Activated T-cell treated with anti-CD3 and anti-CD28 coated beads, Interleukin-2, amount 50 U/mL, for 4 hours (primary cell): ENCODE results near the gene SENP1. TPM values are rescaled to one million over a fixed set of nuclear protein-coding genes. Genes with fewer than 3 reads are reported as not detected.
"Not testable (repeated sequence)": the region's sequence is repeated elsewhere in the genome, so short reads cannot be mapped to it uniquely, and the experiment has no call there.

Experiments used
- ATAC-seq, 2 donors: fragments of 200-7000 bp; cut with Tn5 transposase; one replicate each; pipeline ENCODE4 v1.10.0; 2021
- DNase-seq: peaks from one replicate; pipeline ENCODE4 v3.0.0-alpha.2; 2020
- H3K27me3 Mint-ChIP-seq: one replicate; pipeline ENCODE4 v1.8.0; 2021; ENCODE audit warnings: low read depth, mixed read lengths
- H3K36me3 Mint-ChIP-seq: one replicate; pipeline ENCODE4 v1.8.0; 2022; ENCODE audit warnings: mixed read lengths; ENCODE audit not compliant: insufficient read depth
- H3K4me1 Mint-ChIP-seq: one replicate; pipeline ENCODE4 v1.8.0; 2021; ENCODE audit warnings: low read depth, mixed read lengths
- H3K4me3 Mint-ChIP-seq: one replicate; pipeline ENCODE4 v1.8.0; 2021; ENCODE audit warnings: mild to moderate bottlenecking, moderate library complexity, mixed read lengths
- H3K9me3 Mint-ChIP-seq: one replicate; pipeline ENCODE4 v1.8.0; 2021; ENCODE audit warnings: mixed read lengths
- total RNA-seq, 3 donors: library from RNA; stranded (reverse); gene quantifications; one replicate each; pipeline ENCODE4 v1.2.1, GENCODE V29; 2021

Gene SENP1
- 10 to 100 TPM; 44.3 to 54.0 (median 46.5) TPM for total RNA-seq

DNA sequence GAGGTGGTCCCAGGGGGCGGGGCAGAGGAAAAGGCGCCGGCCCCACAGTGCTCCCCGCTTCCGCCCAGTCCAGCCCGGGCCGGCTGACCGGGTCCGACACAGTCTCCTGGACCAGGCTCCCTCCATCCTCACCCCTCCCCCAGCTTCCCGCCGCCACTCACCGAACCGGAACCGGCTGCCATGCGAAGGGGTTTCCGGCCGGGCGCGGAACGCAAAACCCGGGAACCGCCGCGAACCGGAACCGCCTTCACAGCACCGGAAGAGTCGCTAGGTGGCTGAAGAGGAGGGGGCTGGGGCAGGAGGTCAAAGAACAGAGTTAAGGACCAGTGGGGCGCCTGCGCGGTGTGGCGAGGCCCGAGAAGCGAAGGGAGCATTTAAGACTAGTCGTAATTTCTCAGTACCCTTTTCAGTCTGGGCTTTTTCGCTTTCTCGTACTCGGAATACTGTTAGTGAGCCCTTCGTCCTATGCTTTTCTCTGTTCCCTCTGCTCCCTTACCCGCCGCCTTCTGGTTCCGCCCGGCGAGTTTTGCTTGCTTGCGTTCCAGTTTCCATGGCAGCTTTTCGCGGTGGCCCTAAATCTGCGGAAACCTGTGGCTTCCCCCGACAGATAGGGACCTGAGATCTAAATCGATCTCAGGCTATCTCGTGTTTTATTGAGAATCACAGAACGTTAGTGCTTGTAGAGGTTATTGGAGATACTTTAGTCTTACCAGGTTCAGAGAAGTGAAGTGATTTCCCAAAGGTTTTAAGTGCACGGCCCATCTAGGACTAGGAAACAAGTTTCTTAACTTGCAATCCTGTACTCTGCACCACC, at the start of gene SENP1:
Gene SENP1, minus strand, starts transcription at position 213 of the 814 bp plus-strand sequence. CDS start 4,607 bp downstream, outside the sequence.
- H3K27me3 Mint-ChIP-seq: no peaks in the 10 kb centered on the region
- no peaks in the 10 kb centered on the region for H3K36me3 Mint-ChIP-seq
- peak within 1 kb of the TSS; percentile 87 for H3K4me3 Mint-ChIP-seq
- H3K4me1 Mint-ChIP-seq: peaks cover 48% of the 10 kb centered on the region
- ATAC-seq (peak; percentile 88), DNase-seq (peak; percentile 84)
- H3K9me3 Mint-ChIP-seq: no peaks in the 10 kb centered on the region

GRCh38 chr12:48151103-48151771, 45.4 kb upstream of the SENP1 start:
- Mint-ChIP-seq H3K4me3 (no peak overlapping the region), H3K36me3 (peaks cover 31% of the 10 kb centered on the region), H3K4me1 (peaks cover 16% of the 10 kb centered on the region), H3K27me3 (no peaks in the 10 kb centered on the region), H3K9me3 (no peaks in the 10 kb centered on the region)
- ATAC-seq (no peak), DNase-seq (no peak)

- Mint-ChIP-seq H3K36me3 (peaks cover 42% of the 10 kb centered on the region), H3K4me3 (no peak overlapping the region), H3K9me3 (no peaks in the 10 kb centered on the region), H3K27me3 (no peaks in the 10 kb centered on the region), H3K4me1 (peaks cover 2% of the 10 kb centered on the region)
- DNase-seq (no peak), ATAC-seq (no peak)
Measured at GRCh38 chr12:48145981-48146380, 40.1 kb upstream of the SENP1 start.

DNA sequence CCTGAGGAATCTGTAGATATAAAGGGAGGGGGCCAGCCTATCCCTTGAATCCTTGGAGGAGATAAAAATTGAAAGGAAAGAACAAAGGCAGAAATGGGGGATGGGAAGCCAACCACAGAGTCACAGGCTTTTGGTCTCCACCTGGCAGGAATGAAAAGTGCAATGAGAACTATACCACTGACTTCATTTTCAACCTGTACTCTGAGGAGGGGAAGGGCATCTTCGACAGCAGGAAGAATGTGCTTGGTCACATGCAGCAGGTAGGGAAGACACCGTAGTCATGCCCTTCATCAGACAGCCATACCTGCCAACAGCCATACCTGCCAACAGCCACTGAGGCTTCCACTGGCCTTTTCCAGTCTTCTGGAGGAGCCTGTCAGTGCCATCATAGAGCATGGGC, 38.0 kb upstream of the SENP1 start:
- ATAC-seq: no peak
- H3K4me1 Mint-ChIP-seq: no peaks in the 10 kb centered on the region

GRCh38 chr12:48142818-48143674, 37.2 kb upstream of the SENP1 start:
- H3K36me3 Mint-ChIP-seq: peaks cover 37% of the 10 kb centered on the region
- ATAC-seq: no peak
- H3K9me3 Mint-ChIP-seq: no peaks in the 10 kb centered on the region
- no peak overlapping the region for H3K4me3 Mint-ChIP-seq
- no peak for DNase-seq
- no peaks in the 10 kb centered on the region for H3K4me1 Mint-ChIP-seq
- no peaks in the 10 kb centered on the region for H3K27me3 Mint-ChIP-seq

More for the DNA sequence above, 38.0 kb upstream of the SENP1 start:
- no peak for DNase-seq
- peaks cover 37% of the 10 kb centered on the region for H3K36me3 Mint-ChIP-seq
- H3K27me3 Mint-ChIP-seq: no peaks in the 10 kb centered on the region
- no peaks in the 10 kb centered on the region for H3K9me3 Mint-ChIP-seq
- H3K4me3 Mint-ChIP-seq: no peak overlapping the region

DNA sequence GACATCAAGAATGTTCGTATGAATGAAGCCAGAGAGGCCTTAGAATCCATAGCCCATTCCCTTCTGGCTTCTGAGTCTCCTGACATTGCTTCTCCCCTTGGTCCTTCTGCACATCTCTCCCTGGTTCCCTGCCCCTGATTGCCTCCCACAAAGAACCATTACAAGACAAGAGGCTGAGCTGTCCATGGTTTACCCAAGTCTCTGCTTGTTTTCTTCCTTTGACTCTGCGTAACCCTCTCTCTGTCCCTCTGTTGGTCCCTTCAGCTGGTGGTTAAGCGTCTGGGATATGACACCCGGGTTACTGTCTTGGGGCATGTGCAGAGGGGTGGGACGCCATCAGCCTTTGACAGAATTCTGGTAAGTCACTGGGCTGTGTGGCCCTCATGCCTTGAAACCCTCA, 29.1 kb upstream of the SENP1 start:
- ATAC-seq (no peak), DNase-seq (no peak)
- H3K9me3 Mint-ChIP-seq: no peaks in the 10 kb centered on the region
- H3K36me3 Mint-ChIP-seq: peaks cover 36% of the 10 kb centered on the region
- H3K4me3 Mint-ChIP-seq: no peak overlapping the region
- no peaks in the 10 kb centered on the region for H3K27me3 Mint-ChIP-seq
- H3K4me1 Mint-ChIP-seq: no peaks in the 10 kb centered on the region

DNA sequence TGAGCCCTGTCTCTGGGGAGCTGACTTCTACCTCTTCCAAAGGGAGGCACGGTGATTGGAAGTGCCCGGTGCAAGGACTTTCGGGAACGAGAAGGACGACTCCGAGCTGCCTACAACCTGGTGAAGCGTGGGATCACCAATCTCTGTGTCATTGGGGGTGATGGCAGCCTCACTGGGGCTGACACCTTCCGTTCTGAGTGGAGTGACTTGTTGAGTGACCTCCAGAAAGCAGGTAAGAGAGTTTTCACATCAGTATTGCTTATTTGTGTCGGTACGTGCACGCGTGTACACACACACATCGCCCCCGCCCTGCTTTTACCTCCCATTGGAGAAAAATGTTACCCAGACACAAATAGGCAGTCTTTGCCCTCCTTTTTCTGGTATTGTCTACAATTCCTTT, 26.9 kb upstream of the SENP1 start:
- ATAC-seq: no peak
- H3K36me3 Mint-ChIP-seq: peaks cover 32% of the 10 kb centered on the region

GRCh38 chr12:48131517-48131916, 25.6 kb upstream of the SENP1 start:
- Mint-ChIP-seq H3K4me1 (no peaks in the 10 kb centered on the region), H3K27me3 (no peaks in the 10 kb centered on the region), H3K4me3 (no peak overlapping the region), H3K9me3 (no peaks in the 10 kb centered on the region), H3K36me3 (peaks cover 37% of the 10 kb centered on the region)
- DNase-seq: no peak
- no peak for ATAC-seq

More for the DNA sequence above, 26.9 kb upstream of the SENP1 start:
- Mint-ChIP-seq H3K9me3 (no peaks in the 10 kb centered on the region), H3K27me3 (no peaks in the 10 kb centered on the region), H3K4me1 (no peaks in the 10 kb centered on the region), H3K4me3 (no peak overlapping the region)
- DNase-seq: no peak

DNA sequence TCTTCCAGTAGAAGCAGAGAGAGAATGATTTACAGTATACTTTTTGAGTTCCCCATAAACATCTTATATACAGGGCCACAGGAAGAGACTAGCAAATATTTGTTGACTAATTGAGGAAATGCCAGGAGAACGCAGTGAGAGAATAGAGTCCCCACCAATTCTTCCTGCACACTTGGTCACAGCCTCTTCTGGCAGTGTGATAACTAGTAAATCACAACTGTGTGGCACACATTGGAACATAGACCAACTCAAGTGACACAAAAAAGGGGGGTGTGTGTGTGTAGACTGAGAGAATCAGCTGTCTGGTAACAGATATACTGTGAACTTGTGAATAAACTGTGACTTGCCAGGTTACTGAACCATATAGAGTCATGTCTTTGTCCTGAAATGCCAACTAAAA, 23.5 kb upstream of the SENP1 start:
- Mint-ChIP-seq H3K9me3 (no peaks in the 10 kb centered on the region), H3K27me3 (no peaks in the 10 kb centered on the region), H3K36me3 (peaks cover 31% of the 10 kb centered on the region), H3K4me3 (no peak overlapping the region), H3K4me1 (no peaks in the 10 kb centered on the region)
- DNase-seq (no peak), ATAC-seq (no peak)

GRCh38 chr12:48128800-48129199, 22.9 kb upstream of the SENP1 start:
- no peaks in the 10 kb centered on the region for H3K4me1 Mint-ChIP-seq
- ATAC-seq (no peak), DNase-seq (no peak)
- peaks cover 29% of the 10 kb centered on the region for H3K36me3 Mint-ChIP-seq
- H3K9me3 Mint-ChIP-seq: no peaks in the 10 kb centered on the region
- H3K4me3 Mint-ChIP-seq: no peak overlapping the region
- no peaks in the 10 kb centered on the region for H3K27me3 Mint-ChIP-seq

GRCh38 chr12:48126953-48127630, 21.2 kb upstream of the SENP1 start:
- Mint-ChIP-seq H3K9me3 (no peaks in the 10 kb centered on the region), H3K36me3 (peaks cover 27% of the 10 kb centered on the region), H3K4me1 (no peaks in the 10 kb centered on the region), H3K4me3 (no peak overlapping the region), H3K27me3 (no peaks in the 10 kb centered on the region)
- ATAC-seq (no peak), DNase-seq (no peak)

DNA sequence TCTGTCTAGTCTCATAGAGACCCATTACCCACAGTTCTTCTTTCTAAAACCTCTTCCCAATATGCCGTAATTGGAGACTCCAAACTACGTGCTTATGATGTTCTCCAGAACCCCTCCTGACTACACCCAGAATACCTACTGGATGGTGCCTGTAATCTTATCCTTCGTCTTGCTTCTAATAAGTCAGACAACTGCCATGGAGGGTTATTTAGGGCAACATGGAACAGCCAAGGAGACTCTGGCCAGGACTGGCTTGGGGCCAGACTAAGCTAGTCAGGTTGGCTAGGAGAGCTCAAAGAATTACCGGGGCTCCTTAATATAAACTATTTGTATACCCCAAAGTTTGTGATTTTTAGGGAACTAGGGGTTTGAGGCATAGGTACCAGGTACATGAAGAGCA, 20.1 kb upstream of the SENP1 start:
- Mint-ChIP-seq H3K9me3 (no peaks in the 10 kb centered on the region), H3K27me3 (no peaks in the 10 kb centered on the region), H3K4me1 (no peaks in the 10 kb centered on the region), H3K36me3 (peaks cover 22% of the 10 kb centered on the region), H3K4me3 (no peak overlapping the region)
- DNase-seq (no peak), ATAC-seq (no peak)

- H3K9me3 Mint-ChIP-seq, H3K4me3 Mint-ChIP-seq: not testable (repeated sequence)
- peaks cover 22% of the 10 kb centered on the region for H3K36me3 Mint-ChIP-seq
Measured at GRCh38 chr12:48125542-48125941, 19.7 kb upstream of the SENP1 start.

GRCh38 chr12:48123169-48123568, 17.3 kb upstream of the SENP1 start:
- H3K36me3 Mint-ChIP-seq: peaks cover 17% of the 10 kb centered on the region
- H3K27me3 Mint-ChIP-seq: no peaks in the 10 kb centered on the region

More at GRCh38 chr12:48125542-48125941, 19.7 kb upstream of the SENP1 start:
- DNase-seq, H3K4me1 Mint-ChIP-seq, ATAC-seq, H3K27me3 Mint-ChIP-seq: not testable (repeated sequence)

More at GRCh38 chr12:48123169-48123568, 17.3 kb upstream of the SENP1 start:
- Mint-ChIP-seq H3K4me3 (no peak overlapping the region), H3K4me1 (peaks cover 19% of the 10 kb centered on the region), H3K9me3 (no peaks in the 10 kb centered on the region)
- ATAC-seq (no peak), DNase-seq (no peak)
